GM10266 (cell line): ENCODE data around the gene TACR2.

Source experiments
- DNase-seq: peaks from one replicate; pipeline ENCODE4 v3.0.0; 2012; ENCODE audit errors: extremely low spot score
- TF ChIP-seq, protein P1 (sequence below): IDR thresholded peaks from 2 replicates; pipeline ENCODE4 v1.5.1; 2012; ENCODE audit warnings: mild to moderate bottlenecking, low read depth; ENCODE audit not compliant: control insufficient read depth, insufficient read depth; ENCODE audit errors: missing control alignments

The TACR2 gene

DNA sequence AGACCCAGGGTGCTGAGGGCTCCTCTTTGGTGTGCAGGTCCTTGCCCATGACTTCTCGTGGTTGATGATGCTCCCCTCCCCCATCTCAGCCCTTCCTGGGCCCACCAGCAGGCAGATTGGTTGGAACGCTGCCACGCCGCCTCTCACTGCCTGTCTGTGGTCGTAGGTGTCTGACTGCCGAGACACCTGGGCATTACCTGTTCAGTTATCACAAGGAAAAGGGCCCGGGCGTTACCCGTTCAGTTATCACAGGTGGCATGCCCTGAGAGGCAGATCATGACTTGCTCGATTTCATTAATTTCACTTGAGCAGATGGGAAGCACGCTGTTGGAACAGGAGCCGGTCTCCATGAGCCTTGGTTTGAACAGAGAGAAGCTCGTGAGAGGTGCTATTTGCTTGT lies 42.5 kb downstream of the TACR2 start:
- no peak for DNase-seq
- TF ChIP-seq, protein P1, sequence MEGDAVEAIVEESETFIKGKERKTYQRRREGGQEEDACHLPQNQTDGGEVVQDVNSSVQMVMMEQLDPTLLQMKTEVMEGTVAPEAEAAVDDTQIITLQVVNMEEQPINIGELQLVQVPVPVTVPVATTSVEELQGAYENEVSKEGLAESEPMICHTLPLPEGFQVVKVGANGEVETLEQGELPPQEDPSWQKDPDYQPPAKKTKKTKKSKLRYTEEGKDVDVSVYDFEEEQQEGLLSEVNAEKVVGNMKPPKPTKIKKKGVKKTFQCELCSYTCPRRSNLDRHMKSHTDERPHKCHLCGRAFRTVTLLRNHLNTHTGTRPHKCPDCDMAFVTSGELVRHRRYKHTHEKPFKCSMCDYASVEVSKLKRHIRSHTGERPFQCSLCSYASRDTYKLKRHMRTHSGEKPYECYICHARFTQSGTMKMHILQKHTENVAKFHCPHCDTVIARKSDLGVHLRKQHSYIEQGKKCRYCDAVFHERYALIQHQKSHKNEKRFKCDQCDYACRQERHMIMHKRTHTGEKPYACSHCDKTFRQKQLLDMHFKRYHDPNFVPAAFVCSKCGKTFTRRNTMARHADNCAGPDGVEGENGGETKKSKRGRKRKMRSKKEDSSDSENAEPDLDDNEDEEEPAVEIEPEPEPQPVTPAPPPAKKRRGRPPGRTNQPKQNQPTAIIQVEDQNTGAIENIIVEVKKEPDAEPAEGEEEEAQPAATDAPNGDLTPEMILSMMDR: no peak

DNA sequence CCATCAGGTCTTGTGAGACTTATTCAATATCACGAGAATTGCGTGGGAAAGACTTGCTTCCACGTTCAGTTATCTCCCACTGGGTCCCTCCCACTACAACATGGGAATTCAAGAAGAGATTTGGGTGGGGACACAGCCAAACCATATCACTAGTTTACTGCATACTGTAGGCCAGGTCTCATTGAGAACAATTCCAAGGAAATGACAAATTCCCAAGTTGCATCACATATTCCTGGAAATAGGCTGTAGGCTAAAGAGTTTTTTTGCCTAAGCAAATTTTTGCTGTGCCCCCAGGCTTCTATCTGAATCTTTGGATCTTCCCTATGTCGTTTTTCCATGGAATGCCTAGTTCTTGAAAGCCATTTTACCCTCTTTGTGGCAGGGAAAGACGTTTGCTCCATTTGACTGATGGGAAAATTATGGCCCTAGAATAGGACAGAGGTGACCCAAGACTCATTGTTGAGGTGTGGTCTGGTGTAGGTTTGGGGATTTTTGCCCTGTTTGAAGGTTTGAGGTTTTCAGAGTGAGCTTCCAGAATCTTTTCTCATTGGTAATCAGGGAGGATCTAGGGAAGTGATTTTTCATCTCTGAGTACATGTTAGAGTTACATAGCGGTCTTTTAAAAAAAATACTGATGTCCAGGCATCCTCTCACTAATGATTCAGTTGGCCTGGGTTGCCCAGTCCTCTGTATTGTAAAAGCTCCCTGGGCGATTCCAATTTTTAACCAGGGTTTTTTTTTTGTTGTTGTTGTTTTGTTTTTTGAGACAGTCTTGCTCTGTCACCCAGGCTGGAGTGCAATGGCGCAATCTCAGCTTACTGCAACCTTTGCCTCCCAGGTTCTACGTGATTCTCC lies 44.4 kb downstream of the TACR2 start:
- TF ChIP-seq, protein P1: no peak
- DNase-seq: no peak

DNA sequence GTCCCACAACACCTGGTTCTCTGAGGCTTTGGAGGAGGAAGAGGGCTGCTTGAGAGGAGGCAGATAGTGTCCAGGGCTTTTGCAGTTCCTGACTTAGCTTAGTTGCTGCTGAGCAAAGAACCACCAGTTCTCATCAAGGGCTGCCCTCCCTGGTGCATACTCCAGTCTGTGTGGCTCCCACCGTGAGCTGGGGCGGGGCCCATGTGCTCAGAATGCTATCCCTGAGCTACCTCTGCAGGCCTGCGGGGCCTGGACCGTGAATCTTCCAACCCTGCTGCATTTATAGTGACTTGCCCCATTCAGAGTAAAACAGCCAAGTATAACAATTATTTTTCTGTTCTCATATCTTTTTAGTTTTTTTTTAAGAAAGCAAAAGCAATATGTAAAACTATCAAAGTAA lies 49.2 kb downstream of the TACR2 start:
- TF ChIP-seq, protein P1: no peak
- DNase-seq: no peak

DNA sequence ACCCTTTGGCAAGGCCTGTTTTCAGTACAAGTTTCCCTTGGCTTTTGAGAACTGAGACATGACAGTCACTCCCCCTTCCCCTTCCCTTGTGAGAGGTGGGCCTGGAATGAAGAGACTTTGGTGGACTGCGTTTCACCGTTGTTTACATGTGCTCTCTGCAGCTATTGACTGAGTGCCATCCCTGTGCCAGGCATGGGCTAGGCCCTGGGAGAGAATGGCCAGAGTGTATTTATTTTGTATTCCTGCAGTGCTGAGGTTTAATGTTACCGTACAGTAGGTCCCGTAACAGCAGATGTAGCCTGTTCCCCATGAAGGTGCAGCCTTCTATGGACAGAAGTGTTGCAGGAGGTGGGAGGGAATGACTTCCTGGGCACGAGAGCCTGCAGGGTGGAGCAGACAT lies 50.0 kb downstream of the TACR2 start:
- no peak for DNase-seq
- TF ChIP-seq, protein P1: no peak

DNA sequence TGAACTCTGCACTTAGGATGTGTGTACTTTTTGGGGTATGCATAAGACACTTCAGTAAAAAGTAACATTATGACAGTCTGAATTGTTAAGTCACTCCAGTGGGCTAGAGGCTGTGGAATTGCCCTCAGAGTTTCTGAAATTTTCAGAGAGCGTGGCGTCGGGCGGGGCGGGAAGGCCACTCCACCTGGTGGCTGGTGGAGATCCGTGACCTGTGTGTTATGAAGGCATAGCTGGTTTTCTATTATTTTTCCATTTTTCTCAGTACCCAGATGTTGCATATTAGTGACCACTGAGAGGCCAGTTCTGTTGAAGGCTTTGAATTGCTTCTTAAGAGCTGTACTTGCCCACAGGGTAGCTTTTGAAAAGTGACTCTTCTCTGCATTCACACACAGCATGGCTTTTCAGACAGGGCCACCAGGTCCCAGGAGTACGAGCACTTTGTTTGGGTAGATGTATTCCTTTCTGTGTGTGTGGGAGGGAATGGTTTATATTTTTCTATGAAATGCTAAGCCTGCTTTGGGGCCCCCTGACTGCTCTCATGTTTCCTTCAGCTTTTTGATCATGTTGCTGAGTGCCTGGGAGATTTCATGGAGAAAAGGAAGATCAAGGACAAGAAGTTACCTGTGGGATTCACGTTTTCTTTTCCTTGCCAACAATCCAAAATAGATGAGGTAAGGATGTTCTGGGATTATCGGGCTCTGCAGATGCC lies 52.3 kb downstream of the TACR2 start:
- TF ChIP-seq, protein P1: no peak
- no peak for DNase-seq

DNA sequence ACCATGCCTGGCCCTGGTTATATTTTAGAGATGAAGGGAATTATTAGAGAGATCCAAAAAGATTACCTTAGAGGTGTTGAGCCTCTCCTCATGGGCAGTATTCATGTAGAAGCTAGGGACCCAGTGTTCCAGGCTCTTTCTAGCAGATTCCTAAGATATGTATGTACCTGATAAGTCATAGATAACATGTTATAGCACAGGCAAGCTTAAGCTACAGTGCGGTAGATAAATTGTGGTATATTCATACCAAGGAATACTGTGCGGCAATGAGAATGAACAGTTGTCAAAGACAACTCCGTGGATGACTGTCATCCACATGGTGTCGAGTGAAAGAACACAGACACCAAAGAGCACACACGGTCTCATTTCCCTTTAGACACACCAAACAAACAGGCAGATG lies 53.1 kb downstream of the TACR2 start:
- no peak for DNase-seq
- TF ChIP-seq, protein P1: no peak

DNA sequence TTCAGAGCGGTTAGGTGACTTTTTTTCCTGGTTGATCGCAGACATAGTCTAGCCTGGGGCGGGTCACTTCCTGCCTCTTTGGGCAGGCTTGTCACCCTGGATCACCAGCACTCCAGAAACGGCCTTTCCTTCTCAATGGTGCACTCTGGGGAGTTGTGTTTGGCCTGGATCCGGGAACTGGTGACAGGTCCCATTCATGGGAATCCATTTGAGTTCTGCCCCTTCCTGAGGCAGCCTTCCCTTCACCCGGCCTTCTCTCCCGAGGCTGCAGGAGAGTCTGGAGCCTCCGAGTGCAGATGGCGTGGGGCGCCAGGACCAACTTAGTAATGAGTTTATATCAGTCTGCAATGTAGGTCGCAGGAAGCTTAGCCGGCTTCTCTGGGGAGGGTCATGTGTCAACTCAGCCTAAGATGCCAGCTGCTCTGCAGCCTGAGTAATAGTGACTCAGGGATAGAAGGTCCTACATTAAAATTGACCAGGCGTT lies 54.2 kb downstream of the TACR2 start:
- no peak for DNase-seq
- TF ChIP-seq, protein P1: no peak
